Kidney capillary endothelial cell (primary cell): ENCODE data around the gene CHST4.
"Not testable (repeated sequence)": the region's sequence is repeated elsewhere in the genome, so short reads cannot be mapped to it uniquely, and the experiment has no call there.

Experiments used
- DNase-seq: peaks from one replicate; pipeline ENCODE4 v3.0.0-alpha.2; 2018; ENCODE audit warnings: low spot score

Gene CHST4

GRCh38 chr16:71570144-71570543, 43.9 kb downstream of the CHST4 start:
- no peak for DNase-seq

GRCh38 chr16:71572497-71573116, 46.4 kb downstream of the CHST4 start:
- no peak for DNase-seq

GRCh38 chr16:71573387-71574094, 47.3 kb downstream of the CHST4 start:
- no peak for DNase-seq

- DNase-seq: no peak
Observed at GRCh38 chr16:71574702-71575101, 48.5 kb downstream of the CHST4 start.

DNA sequence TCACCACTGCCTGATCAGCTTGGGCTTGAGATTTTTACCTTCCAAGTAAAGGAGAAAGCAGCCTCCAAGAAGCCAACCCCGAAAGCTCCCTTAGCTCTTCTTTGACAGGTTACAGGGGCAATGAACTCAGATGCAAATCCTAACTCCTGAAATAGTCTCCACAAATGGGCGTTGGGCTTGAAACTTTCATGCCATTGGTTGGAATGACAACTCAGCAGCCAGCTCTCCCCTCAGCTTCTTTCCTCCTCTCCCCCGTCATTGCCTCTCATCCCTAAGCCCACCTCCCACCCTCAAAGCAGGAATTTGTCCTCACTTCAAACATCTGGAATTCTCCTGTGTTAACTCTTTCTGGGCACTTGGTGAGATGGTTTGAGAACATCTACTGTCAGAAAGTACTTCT, 50.7 kb downstream of the CHST4 start, which contains the start of gene TAT:
TAT (minus strand) TSS at position 122 of the 400 bp plus-strand sequence. CDS start 677 bp downstream, outside the sequence.
- DNase-seq: no peak

- DNase-seq: not testable (repeated sequence)
Observed at GRCh38 chr16:71582553-71582848, 56.3 kb downstream of the CHST4 start.

GRCh38 chr16:71584543-71585317, 58.5 kb downstream of the CHST4 start:
- DNase-seq: no peak

- no peak for DNase-seq
Observed at GRCh38 chr16:71585318-71585703, 59.1 kb downstream of the CHST4 start.
